GM21825 (cell line): ENCODE results near the gene RANBP9.

Source experiments
- ATAC-seq: cut with Tn5 transposase; IDR thresholded peaks from one replicate; pipeline ENCODE4 v1.9.1; 2021; ENCODE audit warnings: mild to moderate bottlenecking, moderate library complexity; ENCODE audit not compliant: unreplicated experiment

Gene RANBP9

GRCh38 chr6:13604546-13605416, 106.9 kb downstream of the RANBP9 start:
- no peak for ATAC-seq

DNA sequence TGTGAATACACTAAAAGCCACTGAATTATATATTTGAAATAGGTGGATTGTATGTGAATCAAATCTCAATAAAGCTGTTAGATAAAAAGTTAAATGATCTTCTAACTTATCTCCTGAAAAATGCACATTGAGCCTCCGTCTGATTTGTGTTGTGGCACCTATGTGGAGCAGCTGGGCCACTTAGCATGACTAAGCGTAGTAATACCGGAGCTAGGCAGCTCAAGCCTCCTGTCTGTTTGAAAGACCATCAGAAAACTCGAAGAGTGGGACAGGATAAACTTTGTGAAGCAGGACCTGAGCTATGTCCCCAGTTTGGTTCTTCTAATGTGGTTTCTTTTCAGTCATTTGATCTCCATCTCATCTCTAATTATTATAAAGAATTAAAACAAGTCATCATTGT, 107.5 kb downstream of the RANBP9 start:
- no peak for ATAC-seq

DNA sequence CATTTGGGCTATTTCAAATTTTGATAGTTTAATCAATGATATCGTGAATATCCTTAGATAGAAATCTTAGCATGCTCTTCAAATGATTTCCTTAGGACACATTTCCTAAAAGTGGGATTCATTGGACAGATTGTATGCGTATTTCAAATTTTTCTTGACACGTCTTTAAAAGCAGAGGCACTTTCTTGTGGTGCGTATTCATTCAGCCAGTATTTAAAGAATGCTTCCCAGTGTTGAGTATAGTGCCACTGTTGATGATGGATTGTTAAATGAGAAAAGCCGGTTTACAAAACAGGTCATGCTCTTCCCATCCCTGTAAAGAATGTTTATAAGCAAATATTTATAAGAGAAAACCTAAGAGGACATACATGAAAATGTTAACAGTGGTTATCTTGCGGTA, 111.6 kb downstream of the RANBP9 start:
- ATAC-seq = no peak

DNA sequence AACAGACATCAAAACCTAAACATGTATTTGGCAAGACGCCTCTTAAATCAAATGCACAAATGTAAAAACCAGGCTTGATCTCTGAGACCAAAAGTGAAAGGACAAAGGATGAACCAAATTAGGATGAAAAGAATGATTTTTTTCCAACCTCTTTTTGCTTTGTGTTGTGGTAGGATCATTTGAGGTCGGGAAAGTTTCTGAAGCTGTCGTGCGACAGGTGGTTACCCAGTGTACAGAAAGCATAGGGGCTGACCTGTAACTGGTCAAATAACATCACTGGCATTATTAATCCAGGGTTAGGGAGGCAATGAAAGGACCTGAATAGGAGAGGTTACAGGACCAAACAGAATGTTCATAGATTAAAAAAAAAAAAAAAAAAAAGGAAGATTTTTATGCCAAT, 114.6 kb downstream of the RANBP9 start:
- no peak for ATAC-seq

GRCh38 chr6:13593720-13594119, 117.9 kb downstream of the RANBP9 start:
- no peak for ATAC-seq

DNA sequence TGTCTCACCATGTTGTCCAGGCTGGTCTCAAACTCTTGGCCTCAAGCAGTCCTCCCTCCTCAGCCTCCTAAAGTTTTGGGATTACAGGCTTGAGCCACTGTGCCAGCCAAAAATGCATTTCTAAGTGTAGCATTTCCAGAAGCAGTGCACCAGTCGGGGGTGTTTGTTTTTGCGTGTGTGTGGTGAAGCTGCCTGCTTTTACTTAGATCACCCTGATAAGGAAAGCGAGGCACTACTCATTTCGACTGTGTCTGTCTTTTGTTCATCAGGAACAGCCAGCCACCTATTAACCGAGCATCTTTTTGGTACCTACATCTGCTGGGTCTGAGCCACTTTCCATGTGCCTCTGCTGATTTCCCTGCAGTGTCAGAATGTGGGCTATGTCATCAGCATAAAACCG, 118.5 kb downstream of the RANBP9 start:
- ATAC-seq = no peak

DNA sequence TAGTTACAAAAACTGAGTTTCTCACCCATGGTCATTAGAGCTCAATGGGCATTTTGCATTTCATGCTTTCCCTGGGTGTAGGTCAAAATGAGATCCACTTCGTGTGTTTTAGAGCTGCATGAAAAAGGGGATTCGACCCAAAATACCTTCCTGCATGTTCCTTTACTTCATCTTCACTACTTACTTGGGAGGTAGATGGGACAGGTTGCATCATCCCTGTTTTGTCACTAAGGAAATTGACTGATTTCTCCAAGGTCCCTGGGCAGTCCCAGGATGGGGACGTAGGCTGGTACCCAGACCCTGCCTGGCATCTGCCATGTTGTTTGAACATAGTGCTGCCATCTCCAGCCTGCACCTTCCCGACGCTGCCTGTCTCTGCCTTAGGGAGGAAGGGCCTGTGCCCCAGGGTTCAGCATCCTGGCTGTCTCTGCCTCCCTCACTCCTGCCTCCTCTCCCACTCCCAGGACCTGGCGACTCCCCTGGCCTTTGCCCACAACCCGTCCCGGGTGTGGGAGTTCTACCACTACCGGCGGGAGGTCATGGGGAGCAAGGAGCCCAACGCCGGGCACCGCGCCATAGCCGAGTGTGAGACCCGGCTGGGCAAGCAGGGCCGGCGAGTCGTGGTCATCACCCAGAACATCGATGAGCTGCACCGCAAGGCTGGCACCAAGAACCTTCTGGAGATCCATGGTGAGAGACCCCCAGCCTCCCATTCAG, 120.3 kb downstream of the RANBP9 start:
- ATAC-seq = no peak

DNA sequence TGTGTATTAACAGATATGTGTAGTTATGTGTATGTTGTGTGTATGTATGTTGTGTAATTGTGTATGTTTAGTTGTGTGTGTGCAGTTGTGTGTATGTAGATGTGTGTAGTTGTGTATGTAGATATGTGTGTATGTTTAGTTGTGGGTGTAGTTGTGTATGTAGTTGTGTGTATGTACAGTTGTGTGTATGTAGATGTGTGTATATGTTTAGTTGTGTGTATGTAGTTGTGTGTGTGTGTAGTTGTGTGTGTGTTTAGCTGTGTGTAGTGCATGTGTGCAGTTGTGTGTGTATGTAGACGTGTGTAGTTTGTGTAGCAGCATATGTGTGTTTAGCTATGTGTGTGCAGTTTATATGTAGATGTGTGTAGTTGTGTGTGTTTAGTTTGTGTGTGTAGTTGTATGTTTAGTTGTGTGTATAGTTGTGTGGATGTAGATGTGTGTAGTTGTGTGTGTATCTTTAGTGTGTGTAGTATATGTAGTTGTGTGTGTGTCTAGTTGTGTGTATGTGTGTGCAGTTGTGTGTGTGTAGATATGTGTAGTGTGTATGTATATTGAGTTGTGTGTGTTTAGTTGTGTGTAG, 121.0 kb downstream of the RANBP9 start:
- ATAC-seq = no peak

- ATAC-seq = no peak
These were observed 121.8 kb downstream of the RANBP9 start for GRCh38 chr6:13589801-13590200.

- no peak for ATAC-seq
These were observed 124.8 kb downstream of the RANBP9 start for GRCh38 chr6:13586603-13587542.

DNA sequence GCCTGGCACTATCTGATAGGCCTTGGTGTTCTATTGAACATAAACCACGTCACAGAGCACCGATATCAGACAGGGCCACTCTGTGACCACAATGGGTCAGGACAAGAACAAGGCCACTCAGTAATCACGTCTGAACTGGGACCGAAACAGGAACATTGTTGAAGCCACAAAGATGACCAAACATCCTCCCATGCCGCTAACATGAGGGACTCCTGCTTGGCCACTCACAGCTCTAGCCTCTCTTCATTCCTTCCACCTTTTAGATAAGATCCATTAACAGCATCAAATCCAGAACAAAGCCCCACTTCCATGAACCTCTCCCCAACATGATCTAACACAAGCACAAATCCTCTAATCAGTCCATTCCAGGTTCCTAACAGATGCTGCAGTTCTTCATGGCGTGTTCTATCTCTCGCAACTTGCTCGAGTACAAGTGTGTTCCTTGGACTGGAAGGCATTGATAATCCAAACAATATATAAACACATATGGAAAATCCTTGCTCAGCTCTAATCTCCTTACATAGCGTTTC, 129.9 kb downstream of the RANBP9 start:
- no peak for ATAC-seq

- ATAC-seq = no peak
These were observed 131.7 kb downstream of the RANBP9 start for GRCh38 chr6:13579911-13580310.

- ATAC-seq = no peak
These were observed 133.7 kb downstream of the RANBP9 start for GRCh38 chr6:13577926-13578325.

DNA sequence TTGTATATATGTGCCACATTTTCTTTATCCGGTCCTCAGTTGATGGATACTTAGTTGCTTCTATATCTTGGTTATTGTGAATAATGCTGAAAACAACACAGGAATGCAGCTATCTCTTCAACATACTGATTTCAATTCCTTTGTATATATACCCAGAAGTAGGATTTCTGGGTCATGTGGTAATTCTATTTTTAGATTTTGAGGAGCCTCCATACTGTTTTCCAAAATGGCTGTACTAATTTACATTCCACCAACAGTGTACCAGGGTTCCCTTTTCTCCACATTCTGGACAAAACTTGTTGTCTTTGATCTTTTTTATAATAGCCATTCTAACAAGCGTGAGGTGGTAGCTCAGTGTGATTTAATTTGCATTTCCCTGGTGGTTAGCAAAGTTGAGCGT, 135.6 kb downstream of the RANBP9 start:
- ATAC-seq = no peak

- no peak for ATAC-seq
These were observed 136.3 kb downstream of the RANBP9 start for GRCh38 chr6:13575377-13575775.

DNA sequence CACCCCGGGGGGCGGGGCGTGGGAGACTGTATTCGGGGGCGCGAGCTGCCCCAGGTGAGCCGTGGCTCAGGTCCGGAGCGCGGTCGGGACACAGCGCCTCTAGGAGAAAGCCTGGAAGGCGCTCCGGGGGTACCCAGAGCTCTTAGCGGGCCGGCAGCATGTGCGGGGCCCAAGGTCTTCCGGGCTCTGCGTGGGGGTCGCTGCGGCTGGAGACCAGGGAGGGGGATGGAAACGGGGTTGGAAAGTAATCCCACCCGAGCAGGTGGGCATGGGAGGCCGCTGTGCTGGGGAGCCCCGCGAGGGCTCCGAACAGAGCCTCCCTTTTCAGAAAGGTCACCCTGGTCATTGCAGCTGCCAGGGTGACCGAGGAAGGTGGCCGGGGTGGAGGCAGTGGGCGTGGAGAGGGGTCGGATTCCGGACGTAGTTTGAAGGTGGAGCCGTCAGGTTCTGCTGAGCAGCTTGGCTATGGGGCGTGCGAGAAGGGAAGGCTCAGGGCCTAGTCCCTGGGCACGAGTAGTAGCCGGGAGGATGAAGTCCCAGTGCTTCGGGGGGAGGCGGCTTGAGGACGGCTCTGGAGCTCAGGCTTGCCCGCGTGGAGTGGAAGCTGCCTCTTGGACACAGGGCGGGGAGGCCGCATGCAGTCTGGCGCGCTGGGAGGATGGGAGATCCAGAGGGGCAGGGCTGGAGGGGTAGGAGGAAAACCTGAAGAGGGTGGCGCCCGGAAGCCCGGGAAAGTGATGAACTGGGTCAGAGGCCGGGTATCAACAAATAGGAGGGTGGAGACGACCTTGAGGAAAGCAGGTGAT, 136.9 kb downstream of the RANBP9 start, which contains the start of gene SIRT5:
TSS of gene SIRT5 (plus strand) at position 31 of the 806 bp plus-strand sequence. CDS start 9,510 bp downstream, outside the sequence.
- ATAC-seq = peak; percentile 54

GRCh38 chr6:13574149-13574570, 137.5 kb downstream of the RANBP9 start:
- peak; percentile 70 for ATAC-seq

DNA sequence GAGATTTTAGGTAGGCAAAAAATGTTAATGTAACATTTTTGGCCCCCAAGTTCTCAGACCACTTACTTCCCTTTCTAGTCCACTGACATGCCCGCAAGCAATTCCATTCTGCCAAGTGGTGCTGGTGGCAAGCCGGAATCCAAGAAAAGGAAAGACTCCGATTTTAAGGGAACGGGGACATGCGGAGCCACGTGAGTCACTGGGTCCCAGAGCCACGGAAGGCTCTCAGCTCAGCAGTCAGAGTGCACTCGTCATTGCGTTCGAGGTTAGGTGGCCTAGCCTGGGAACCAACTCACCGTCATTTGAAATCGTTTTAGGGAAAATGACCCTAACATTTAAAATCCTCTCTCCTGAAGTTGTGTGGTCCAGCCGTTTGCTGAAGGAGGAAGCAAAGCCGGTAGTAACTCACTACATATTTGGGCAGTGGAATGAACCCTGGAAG, 137.9 kb downstream of the RANBP9 start:
- ATAC-seq = no peak

- no peak for ATAC-seq
These were observed 138.5 kb downstream of the RANBP9 start for GRCh38 chr6:13572951-13573654.
